A549 (cell line): ENCODE data around the gene ACOXL.

Experiments used
- CTCF ChIP-seq: fragments of >200 bp; sonication (Bioruptor Twin); formaldehyde crosslinking; IDR thresholded peaks from 3 replicates; pipeline ENCODE4 v1.5.1; 2016
- ELK1 ChIP-seq: fragments of 150-350 bp; IDR thresholded peaks from 2 replicates; pipeline ENCODE4 v1.6.1; 2014; ENCODE audit warnings: low read depth, mild to moderate bottlenecking, low read length
- EP300 ChIP-seq, 2 experiments: fragments of >200 bp; sonication (Bioruptor Twin); formaldehyde crosslinking; IDR thresholded peaks; 2 replicates in 1 of 2; 3 replicates in 1 of 2; pipeline ENCODE4 v1.6.1; 2016 to 2017
- KDM5A ChIP-seq: fragments of 200-600 bp; sonication (generic); IDR thresholded peaks from 2 replicates; pipeline ENCODE4 v1.6.1; 2016; ENCODE audit warnings: antibody characterized with exemption, mild to moderate bottlenecking
- NPAS2 ChIP-seq: fragments of 250-450 bp; sonication (Bioruptor Pico); IDR thresholded peaks from 2 replicates; pipeline ENCODE4 v1.8.0; 2022; ENCODE audit warnings: mild to moderate bottlenecking, moderate library complexity, borderline replicate concordance
- POLR2A ChIP-seq: IDR thresholded peaks from 2 replicates; pipeline ENCODE4 v1.6.1; 2012; ENCODE audit warnings: mild to moderate bottlenecking, low read length
- RAD21 ChIP-seq, 2 experiments: fragments of >200 bp in 1 of 2; sonication (Bioruptor Twin) in 1 of 2; formaldehyde crosslinking in 1 of 2; IDR thresholded peaks in 1 of 2; conservative IDR thresholded peaks in 1 of 2; 2 replicates in 1 of 2; 3 replicates in 1 of 2; pipeline ENCODE4 v1.6.1; 2012 to 2018; ENCODE audit warnings: inconsistent platforms in 1 of 2

GRCh38 chr2:110770959-110771431 lies 38.6 kb downstream of the ACOXL start:
- TF ChIP-seq EP300 (IDR thresholded peaks at IDR 0.05) (no peak), POLR2A (no peak), RAD21 (conservative IDR thresholded peaks at IDR 0.05 in 1 of 2, IDR thresholded peaks at IDR 0.05 in 1 of 2) (no peak), CTCF (no peak), KDM5A (no peak), NPAS2 (CRISPR knock-in tag) (no peak), ELK1 (no peak)
